Ovary (tissue), 9 donors: ENCODE measurements around the gene ANKS1B. TPM values are rescaled to one million over a fixed set of nuclear protein-coding genes. Genes with fewer than 3 reads are reported as not detected.

Experiments
- DNase-seq, 5 donors: peaks; one replicate each; pipeline ENCODE4 v3.0.0-alpha.2; 2019 to 2020
- H3K27ac ChIP-seq, 2 donors: fragments of 200-600 bp; one replicate each; pipeline versions ENCODE4 v1.5.1 to v1.8.0; 2019 to 2022
- H3K27me3 ChIP-seq: fragments of 200-600 bp; one replicate; pipeline ENCODE4 v1.8.0; 2022
- H3K36me3 ChIP-seq: fragments of 200-600 bp; sonication (generic); one replicate; pipeline ENCODE4 v1.5.1; 2019
- H3K4me1 ChIP-seq: one replicate; pipeline ENCODE4 v1.8.1; 2013; ENCODE audit warnings: mild to moderate bottlenecking, moderate library complexity; ENCODE audit not compliant: insufficient read depth
- H3K4me3 ChIP-seq: fragments of 200-600 bp; sonication (generic); one replicate; pipeline ENCODE4 v1.5.1; 2017
- H3K9me3 ChIP-seq, 2 donors: fragments of 200-600 bp in 1 of 2; sonication (generic) in 1 of 2; one replicate each; pipeline versions ENCODE4 v1.5.1 to v1.8.1; 2013 to 2019; ENCODE audit warnings: mild to moderate bottlenecking in 1 of 2, moderate library complexity in 1 of 2
- EP300 ChIP-seq: sonication (generic); formaldehyde crosslinking; IDR thresholded peaks from one replicate; pipeline ENCODE4 v1.6.1; 2017; ENCODE audit warnings: antibody characterized with exemption
- POLR2A ChIP-seq: fragments of 450-650 bp; IDR thresholded peaks from one replicate; pipeline ENCODE4 v1.6.1; 2017; ENCODE audit warnings: antibody characterized with exemption, mild to moderate bottlenecking, moderate library complexity
- WGBS, 3 donors: extraction: QIAGEN DNeasy Blood & Tissue Kit in 1 of 3; methylation state at CpG; one replicate each; pipeline versions ENCODE4 v1.1.5 to v1.1.7; 2013 to 2017; 5-methylcytosine and 5-hydroxymethylcytosine counted together
- intact Hi-C, 4 donors: fragments of 100-400 bp; cut with DNase I; formaldehyde crosslinking; loops; one replicate each; pipeline versions ENCODE4 v1.11.0 to v1.15.1; 2022 to 2023
- polyA plus RNA-seq, 2 donors: library from polyadenylated mRNA; stranded (reverse); fragments of 200-250 nt in 1 of 2; fragments of 350-450 nt in 1 of 2; fragmentation: Illumina TruSeq in 1 of 2; extraction: RNeasy Lipid Tissue Mini Kit (QIAGEN cat#74804) in 1 of 2; gene quantifications; one replicate each; pipeline ENCODE4 v1.2.3, GENCODE V29; 2013 to 2014
- total RNA-seq, 7 donors: library from RNA; depleted of rRNA in 2 of 7; stranded (reverse); fragments of >200 nt in 2 of 7; fragmentation: NEBNext Ultra II Directional in 3 of 7; extraction: Animal tissue kit (Norgen Biotek cat#: 25700) in 3 of 7; gene quantifications; one replicate each; pipeline versions ENCODE4 v1.1.0 to v1.2.4, GENCODE V29; 2016 to 2023
- TF ChIP-seq, protein P1 (sequence below), 3 donors: fragments of 450-650 bp in 2 of 3; fragments of 200-600 bp in 1 of 3; IDR thresholded peaks; one replicate each; pipeline versions ENCODE4 v1.5.1 to v1.8.0; 2016 to 2022; ENCODE audit warnings: antibody characterized with exemption in 3 of 3, mild to moderate bottlenecking in 1 of 3
- donor health status: DM: no; HTN: no; CAD: no; lungs with moderate emphysema.
- donor health status: DM: no; HTN: no; CAD: no.
- donor health status: Bipolar disorder and iron deficiency.
- donor health status: DM: yes; HTN: yes; CAD: no.
- donor health status: DM: no; HTN: no; CAD: no.
- donor health status: DM: yes; HTN: yes; CAD: no.

Gene ANKS1B
- total and polyA plus RNA-seq, 9 donors, result 0.80 to 34.9 (median 7.7) TPM

DNA sequence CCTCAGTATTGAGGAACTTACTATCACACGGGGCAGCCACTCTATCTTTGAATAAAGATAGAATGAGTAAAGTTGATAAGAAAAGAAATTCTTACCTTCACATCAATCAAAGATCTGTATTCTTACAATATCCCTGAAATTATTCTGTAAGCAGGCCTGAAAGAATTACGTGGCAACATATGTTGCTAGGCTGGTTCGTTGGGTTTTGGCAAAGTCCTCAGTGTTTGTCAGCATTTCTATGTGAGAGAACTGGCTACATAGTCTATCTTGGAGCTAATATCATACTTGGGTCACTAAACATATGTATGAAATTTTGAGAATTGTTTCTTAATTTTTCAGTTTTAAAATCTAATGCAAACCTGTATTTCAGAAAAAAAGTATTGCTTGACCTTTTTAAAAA is 749.4 kb downstream of the ANKS1B start:
- TF ChIP-seq EP300, result no peak
- TF ChIP-seq POLR2A, result no peak
- TF ChIP-seq, protein P1, sequence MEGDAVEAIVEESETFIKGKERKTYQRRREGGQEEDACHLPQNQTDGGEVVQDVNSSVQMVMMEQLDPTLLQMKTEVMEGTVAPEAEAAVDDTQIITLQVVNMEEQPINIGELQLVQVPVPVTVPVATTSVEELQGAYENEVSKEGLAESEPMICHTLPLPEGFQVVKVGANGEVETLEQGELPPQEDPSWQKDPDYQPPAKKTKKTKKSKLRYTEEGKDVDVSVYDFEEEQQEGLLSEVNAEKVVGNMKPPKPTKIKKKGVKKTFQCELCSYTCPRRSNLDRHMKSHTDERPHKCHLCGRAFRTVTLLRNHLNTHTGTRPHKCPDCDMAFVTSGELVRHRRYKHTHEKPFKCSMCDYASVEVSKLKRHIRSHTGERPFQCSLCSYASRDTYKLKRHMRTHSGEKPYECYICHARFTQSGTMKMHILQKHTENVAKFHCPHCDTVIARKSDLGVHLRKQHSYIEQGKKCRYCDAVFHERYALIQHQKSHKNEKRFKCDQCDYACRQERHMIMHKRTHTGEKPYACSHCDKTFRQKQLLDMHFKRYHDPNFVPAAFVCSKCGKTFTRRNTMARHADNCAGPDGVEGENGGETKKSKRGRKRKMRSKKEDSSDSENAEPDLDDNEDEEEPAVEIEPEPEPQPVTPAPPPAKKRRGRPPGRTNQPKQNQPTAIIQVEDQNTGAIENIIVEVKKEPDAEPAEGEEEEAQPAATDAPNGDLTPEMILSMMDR (IDR thresholded peaks at IDR 0.05), result no peak
- no peaks in the 10 kb centered on the region for H3K27me3 ChIP-seq
- intact Hi-C loops, result no loop called here
- no peak overlapping the region for H3K4me3 ChIP-seq
- H3K4me1 ChIP-seq, result no peaks in the 10 kb centered on the region
- no peaks in the 10 kb centered on the region for H3K9me3 ChIP-seq
- DNase-seq, result no peak
- H3K36me3 ChIP-seq, result no peaks in the 10 kb centered on the region
- 61 to 75% (median 72%) methylated on average over 3 of the region's 3 CpGs for WGBS, 3 donors
- no peak overlapping the region for H3K27ac ChIP-seq

DNA sequence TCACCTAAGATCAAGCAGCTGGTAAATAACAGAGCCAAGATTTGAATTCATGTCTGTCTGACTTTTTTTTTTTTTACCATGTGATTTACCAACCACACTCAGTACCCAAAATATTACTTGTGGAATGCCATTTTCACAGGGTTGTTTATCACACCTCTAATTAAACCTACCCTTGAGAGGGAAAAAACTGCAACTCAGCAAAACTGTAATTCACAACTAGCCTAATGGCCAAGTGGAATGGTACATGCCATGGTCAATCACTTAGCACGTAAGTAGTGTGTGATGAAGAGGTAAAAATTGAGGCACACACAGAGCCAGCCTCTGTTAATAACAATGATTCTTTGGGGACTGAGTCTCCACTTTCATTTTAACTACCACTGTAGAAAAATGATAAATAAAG is 750.0 kb downstream of the ANKS1B start:
- H3K27me3 ChIP-seq, result no peaks in the 10 kb centered on the region
- intact Hi-C loops, result no loop called here
- H3K4me3 ChIP-seq, result no peak overlapping the region
- 91 to 95% (median 93%) methylated on average over 1 of the region's 1 CpG for WGBS, 3 donors
- TF ChIP-seq, protein P1 (IDR thresholded peaks at IDR 0.05), result no peak
- TF ChIP-seq EP300 (no peak), POLR2A (no peak)
- no peaks in the 10 kb centered on the region for H3K9me3 ChIP-seq
- H3K4me1 ChIP-seq, result no peaks in the 10 kb centered on the region
- no peak overlapping the region for H3K27ac ChIP-seq
- no peak for DNase-seq
- no peaks in the 10 kb centered on the region for H3K36me3 ChIP-seq

DNA sequence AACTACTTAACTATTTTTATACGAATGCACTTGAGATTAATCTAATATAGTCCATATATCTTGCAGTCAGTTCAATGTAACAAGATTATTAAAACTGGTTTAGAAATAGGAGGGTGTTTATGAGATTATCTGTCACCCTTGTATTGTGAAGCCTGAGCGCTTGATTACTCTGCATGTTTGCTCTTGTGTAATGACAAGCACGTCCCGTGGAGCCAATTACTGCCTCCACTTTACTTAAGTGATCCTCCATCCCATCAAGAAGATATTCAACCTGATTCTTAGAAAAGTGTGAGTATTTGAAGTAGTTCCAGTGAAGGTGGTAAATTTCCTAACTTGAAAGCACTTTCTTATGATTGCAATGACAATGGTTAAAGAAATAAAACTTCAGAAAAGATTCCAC is 752.4 kb downstream of the ANKS1B start:
- TF ChIP-seq EP300, result no peak
- no peak for TF ChIP-seq POLR2A
- TF ChIP-seq, protein P1 (IDR thresholded peaks at IDR 0.05), result no peak
- DNase-seq, result no peak
- no peaks in the 10 kb centered on the region for H3K27me3 ChIP-seq
- H3K4me1 ChIP-seq, result no peaks in the 10 kb centered on the region
- H3K4me3 ChIP-seq, result no peak overlapping the region
- no peak overlapping the region for H3K27ac ChIP-seq
- 72 to 87% (median 77%) methylated on average over 4 of the region's 4 CpGs for WGBS, 3 donors
- H3K36me3 ChIP-seq, result no peaks in the 10 kb centered on the region
- intact Hi-C loops, result no loop called here
- H3K9me3 ChIP-seq, result no peaks in the 10 kb centered on the region

DNA sequence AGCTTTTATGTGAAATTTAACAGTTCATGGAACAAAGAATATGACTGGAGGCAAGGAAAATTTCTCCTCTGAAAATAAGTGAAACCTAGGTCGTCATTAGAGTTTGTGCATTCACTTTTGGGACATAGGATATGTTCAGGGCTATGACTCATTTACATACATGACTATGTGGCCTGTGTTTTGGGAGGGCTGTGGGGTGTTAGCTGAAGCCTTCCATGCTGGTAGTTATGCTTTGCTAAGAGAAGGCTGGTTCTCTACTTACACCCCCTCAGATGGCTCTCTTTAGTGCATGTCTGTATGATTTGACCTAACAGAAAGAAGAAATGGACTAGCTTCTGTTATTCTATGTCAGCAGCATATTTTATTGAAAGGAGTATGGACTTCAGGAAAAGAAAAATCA is 753.7 kb downstream of the ANKS1B start:
- H3K36me3 ChIP-seq, result no peaks in the 10 kb centered on the region
- no peaks in the 10 kb centered on the region for H3K27me3 ChIP-seq
- H3K9me3 ChIP-seq, result no peaks in the 10 kb centered on the region
- H3K27ac ChIP-seq, result no peak overlapping the region
- DNase-seq, result no peak
- intact Hi-C loops, result no loop called here
- H3K4me3 ChIP-seq, result no peak overlapping the region
- 63 to 81% (median 78%) methylated on average over 1 of the region's 1 CpG for WGBS, 3 donors
- TF ChIP-seq, protein P1 (IDR thresholded peaks at IDR 0.05), result no peak
- TF ChIP-seq EP300 (no peak), POLR2A (no peak)
- H3K4me1 ChIP-seq, result no peaks in the 10 kb centered on the region

DNA sequence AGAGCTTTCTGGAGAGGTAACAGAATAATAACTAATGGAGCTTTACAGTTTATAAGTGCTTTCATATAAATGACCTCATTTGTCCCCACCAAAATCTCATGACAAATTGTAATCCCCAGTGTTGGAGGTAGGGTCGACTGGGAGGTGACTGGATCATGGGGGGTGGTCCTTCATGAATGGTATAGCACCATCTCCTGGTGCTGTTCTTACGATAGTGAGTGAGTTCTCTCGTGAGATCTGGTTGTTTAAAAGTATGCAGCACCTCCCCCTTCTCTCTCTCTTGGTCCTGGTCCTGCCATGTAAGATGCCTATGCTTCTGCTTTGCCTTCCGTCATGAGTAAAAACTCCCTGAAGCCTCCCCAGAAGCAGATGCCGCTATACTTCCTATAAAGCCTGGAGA is 760.5 kb downstream of the ANKS1B start:
- no peaks in the 10 kb centered on the region for H3K27me3 ChIP-seq
- H3K4me1 ChIP-seq, result no peaks in the 10 kb centered on the region
- no peaks in the 10 kb centered on the region for H3K36me3 ChIP-seq
- intact Hi-C loops, result no loop called here
- 70 to 75% (median 75%) methylated on average over 5 of the region's 5 CpGs for WGBS, 3 donors
- no peak overlapping the region for H3K27ac ChIP-seq
- no peaks in the 10 kb centered on the region for H3K9me3 ChIP-seq
- no peak overlapping the region for H3K4me3 ChIP-seq
- no peak for DNase-seq
- no peak for TF ChIP-seq POLR2A
- TF ChIP-seq, protein P1 (IDR thresholded peaks at IDR 0.05), result no peak
- TF ChIP-seq EP300, result no peak
